ENCODE results near the gene NTRK3.

NTRK3 gene

GRCh38 chr15:87977907-87978306, 278.6 kb downstream of the NTRK3 start:
- no peak for DNase-seq (ENCODE audit: low spot score)

DNA sequence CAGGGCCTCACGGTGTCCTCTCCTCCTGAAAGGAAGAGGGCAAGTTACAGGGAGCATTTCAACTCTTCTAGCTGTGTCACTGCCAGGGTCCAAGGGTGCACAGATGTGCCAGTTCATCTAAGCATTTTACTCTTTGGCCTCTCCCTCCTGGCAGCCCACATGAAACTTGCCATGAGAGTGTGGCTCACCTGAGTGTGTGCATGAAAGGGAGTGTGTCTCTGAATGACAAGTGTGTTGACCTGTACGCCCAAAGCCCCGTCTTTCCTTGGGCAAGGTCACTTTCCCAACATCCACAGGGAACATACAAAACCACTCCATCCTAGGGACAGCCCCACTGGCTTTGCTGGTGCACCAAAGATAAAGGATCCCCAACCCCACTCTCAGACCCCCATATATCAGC, 280.0 kb downstream of the NTRK3 start:
- DNase-seq (ENCODE audit: low spot score): no peak

DNA sequence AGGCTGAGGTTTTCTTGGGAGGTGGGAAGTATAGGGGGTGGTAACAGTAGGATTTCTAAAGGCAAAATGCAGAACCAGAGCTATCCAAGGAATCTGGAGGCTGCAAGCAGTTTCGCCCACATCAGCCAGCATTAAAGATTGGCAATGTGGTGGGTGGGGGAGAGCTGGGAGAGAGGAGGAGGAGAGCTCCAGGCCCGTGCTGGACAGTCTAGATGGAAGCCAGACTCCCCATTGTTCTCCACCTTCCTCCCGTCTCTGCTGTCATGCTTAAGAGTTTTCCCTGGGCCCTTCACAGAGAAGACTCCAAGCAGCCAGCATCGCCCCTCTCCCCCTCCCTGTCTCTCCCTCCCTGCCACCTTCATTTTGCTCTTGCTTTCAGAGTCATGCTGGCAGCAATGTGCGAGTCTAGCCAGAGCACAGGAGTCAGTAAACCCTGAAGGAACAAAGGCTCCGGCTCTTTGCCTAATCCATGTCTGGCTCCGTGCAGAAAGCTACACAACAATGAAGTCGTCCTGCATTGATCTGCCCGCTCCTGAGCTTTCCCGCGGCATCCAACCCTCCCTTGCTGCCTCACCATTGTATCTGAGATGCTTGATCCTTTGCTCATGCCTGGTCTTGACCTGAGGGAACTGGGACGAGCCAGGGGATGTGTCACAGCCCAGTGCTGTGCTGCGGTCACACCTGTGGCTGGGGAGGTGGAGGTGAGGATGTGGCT, 282.9 kb downstream of the NTRK3 start:
- DNase-seq (ENCODE audit: low spot score): no peak

DNA sequence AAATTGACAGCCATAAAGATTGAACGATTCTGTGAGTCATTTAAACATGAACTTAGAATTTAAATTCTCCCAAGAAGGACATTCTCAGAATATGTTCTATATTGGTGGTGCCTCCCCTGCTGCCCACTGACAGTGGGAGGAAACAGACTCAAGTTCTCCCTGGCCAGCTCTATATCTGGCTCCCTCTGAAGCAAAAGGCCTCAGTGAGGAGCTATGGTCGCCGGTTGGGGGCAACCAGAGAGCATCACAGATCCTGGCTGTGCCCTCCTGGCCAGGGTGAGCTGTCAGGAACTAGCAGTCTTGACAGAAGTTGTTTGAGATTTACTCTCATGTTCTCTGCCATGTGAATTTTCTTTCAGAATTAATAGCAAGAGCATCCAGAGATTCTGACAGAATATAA, 285.5 kb downstream of the NTRK3 start:
- no peak for DNase-seq (ENCODE audit: low spot score)

DNA sequence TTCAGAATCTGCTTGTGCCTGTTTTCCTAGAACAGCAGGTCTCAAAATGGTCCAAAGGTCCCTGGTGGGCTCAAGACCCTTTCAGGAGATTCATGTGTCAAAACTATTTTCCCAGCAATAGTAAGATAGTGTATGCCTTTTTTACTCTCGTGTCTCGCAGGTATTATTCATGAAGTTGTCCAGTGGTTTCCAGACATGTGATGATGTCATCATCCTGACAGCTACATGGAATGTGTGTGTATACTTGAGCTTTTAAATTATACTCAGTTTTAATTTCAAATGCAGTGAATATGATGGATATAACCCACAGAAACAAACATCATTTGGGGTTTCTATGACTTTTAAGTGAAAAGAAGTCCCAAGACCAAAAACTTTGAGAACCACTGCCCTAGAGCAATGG, 288.6 kb downstream of the NTRK3 start:
- DNase-seq (ENCODE audit: low spot score): no peak

GRCh38 chr15:87965304-87965703, 291.2 kb downstream of the NTRK3 start:
- DNase-seq (ENCODE audit: low spot score): no peak

DNA sequence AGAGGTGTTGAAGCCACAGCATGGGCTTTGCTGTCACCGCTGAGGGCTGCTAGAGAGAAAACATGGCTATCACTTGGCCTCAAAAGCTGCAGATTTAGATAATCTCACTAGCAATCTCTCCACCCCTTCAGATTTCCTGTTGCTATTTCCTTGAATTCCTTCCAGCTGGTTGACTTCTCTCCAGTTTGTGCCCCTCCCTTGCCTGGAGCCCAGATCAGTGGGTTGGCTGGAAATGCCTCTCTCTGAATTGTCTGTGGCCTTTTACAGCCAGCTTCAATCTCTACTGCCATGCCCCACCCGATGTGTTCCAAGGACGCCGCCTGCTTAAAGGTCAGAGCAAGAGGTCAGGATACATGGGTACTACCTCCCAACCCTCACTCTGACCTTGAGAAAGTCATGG, 294.1 kb downstream of the NTRK3 start:
- no peak for DNase-seq (ENCODE audit: low spot score)

GRCh38 chr15:87961851-87962420, 294.6 kb downstream of the NTRK3 start:
- DNase-seq (ENCODE audit: low spot score): no peak

DNA sequence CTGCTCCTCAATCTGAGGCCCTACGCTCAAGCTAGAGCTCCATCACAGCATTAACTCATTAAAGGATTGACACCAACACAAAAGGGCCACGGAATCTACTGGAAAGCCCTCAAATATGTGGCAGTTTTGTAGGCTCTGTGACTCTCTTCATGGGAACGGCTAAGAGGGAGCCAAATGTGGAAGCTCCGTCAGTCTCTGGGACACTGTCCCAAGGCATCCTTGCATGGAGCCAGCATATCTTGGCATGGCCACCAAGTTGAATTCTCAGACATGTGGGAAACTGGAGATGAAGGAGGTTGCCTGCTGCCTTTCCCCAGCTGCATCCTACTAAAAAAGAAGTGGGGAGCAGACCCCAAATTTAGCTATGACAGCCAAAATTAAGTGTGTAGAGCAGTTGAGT, 296.9 kb downstream of the NTRK3 start:
- DNase-seq (ENCODE audit: low spot score): no peak

- DNase-seq (ENCODE audit: low spot score): no peak
Measured at GRCh38 chr15:87959080-87959479, 297.5 kb downstream of the NTRK3 start.

GRCh38 chr15:87955284-87955909, 301.1 kb downstream of the NTRK3 start:
- no peak for DNase-seq (ENCODE audit: low spot score)

DNA sequence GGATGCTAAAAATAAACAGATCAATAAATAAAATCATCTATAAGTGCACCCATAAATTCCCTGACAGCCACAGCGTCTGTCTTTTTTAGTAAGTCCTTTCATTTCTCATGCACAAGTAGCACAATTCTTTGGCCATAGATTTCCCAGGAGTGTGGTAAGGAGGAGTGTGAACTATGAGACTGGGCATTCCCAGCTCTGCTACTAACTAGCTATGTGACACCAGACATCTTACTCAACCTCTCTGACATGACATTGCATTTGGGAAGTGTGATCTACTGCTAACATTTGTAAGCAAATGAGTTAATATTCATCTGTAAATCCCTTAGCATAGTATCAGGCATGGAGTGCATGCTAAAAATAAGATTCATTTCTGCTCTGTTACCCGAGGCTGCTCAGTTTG, 301.7 kb downstream of the NTRK3 start:
- no peak for DNase-seq (ENCODE audit: low spot score)

GRCh38 chr15:87952736-87953287, 303.7 kb downstream of the NTRK3 start:
- no peak for DNase-seq (ENCODE audit: low spot score)

- DNase-seq (ENCODE audit: low spot score): no peak
Measured at GRCh38 chr15:87949575-87950223, 306.8 kb downstream of the NTRK3 start.

- DNase-seq (ENCODE audit: low spot score): no peak
Measured at GRCh38 chr15:87949151-87949574, 307.4 kb downstream of the NTRK3 start.

- no peak for DNase-seq (ENCODE audit: low spot score)
Measured at GRCh38 chr15:87947560-87947959, 309.0 kb downstream of the NTRK3 start.

DNA sequence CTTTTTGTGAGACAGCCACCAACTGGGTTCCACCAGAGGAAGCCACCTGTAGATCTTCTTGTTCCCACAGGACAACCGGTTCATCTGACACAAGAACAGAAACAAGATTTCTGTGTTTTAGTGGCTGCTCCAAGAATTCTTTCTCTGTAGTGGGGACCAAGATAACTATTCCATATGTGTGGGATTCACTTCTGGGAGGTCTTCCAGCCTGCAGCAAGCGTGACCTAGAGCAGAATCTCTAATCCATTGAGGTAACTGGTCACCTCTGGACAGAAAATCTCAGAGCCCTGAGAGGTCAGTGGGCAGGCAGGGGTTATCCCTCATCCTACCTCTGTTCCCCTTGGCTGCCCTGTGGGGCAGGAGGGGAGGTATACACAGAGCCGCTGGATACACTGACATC, 311.3 kb downstream of the NTRK3 start:
- DNase-seq (ENCODE audit: low spot score): no peak

GRCh38 chr15:87944691-87945090, 311.8 kb downstream of the NTRK3 start:
- DNase-seq (ENCODE audit: low spot score): no peak

DNA sequence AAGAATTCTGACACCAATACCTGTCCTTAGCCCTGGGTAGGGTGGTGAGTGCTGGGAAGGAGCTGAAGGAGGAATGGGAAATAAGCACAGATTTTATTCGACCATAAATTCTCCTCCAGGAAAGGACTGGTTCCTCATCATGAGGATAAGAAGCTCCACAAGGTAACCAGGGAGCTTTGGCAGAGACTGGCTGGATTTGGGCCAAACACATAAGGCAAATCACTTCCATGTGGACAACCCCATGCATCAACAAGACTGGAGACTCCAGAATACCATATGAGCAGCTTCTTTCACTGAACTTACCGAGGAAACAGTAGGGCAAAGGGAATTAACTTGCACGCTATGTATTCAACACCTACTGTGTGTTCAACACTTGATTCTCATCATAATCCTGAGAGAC, 312.5 kb downstream of the NTRK3 start:
- no peak for DNase-seq (ENCODE audit: low spot score)

- no peak for DNase-seq (ENCODE audit: low spot score)
Measured at GRCh38 chr15:87943626-87944025, 312.9 kb downstream of the NTRK3 start.

DNA sequence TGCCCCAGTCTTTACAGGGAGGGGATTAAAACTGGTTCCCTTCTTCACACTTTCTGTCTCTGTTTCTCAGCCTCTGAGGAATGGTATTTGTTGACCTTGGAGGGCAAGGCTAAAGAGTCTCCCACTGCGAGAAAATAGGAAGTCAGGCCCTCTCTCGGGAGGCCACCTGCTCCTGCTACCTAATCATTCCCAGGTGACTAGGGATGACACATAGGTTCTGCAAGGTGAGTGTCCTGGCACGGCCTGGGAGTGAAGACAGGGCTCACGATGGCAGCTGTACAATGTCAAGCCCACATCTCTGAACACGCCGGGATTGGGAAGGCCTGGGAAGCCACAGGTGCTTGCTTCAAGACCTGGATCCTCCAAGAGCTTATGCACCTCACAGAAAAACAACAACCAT, 314.2 kb downstream of the NTRK3 start:
- no peak for DNase-seq (ENCODE audit: low spot score)

GRCh38 chr15:87941606-87942005, 314.9 kb downstream of the NTRK3 start:
- no peak for DNase-seq (ENCODE audit: low spot score)

DNA sequence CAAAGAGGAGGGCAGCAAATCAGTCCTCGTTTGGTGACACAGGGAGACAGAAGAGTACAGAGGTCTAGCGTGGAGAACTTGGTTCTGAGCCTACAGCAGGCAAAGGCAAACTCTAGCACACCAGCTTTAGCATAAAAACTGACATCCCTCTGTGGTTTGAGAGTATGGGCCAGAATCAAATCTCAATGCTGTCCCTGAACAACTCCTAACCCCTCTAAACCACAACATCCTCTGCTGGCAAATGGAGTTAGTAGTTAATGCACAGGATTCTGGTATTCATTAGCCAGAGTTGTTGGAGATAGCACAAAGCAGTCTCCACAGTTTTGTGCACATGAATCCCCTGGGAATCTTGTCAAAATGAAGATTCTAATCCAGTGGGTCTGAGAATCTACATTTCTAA, 315.8 kb downstream of the NTRK3 start:
- no peak for DNase-seq (ENCODE audit: low spot score)

Measured in NAMALWA (cell line).